ENCODE data around the gene FIGN.

The FIGN gene

GRCh38 chr2:163657281-163657656, 78.5 kb downstream of the FIGN start:
- DNase-seq (ENCODE audit: low spot score), result no peak
- no peak for TF ChIP-seq CTCF (IDR thresholded peaks at IDR 0.05; ENCODE audit: extremely low read depth, missing control alignments)

GRCh38 chr2:163656622-163657280, 79.1 kb downstream of the FIGN start:
- no peak for TF ChIP-seq CTCF (IDR thresholded peaks at IDR 0.05; ENCODE audit: extremely low read depth, missing control alignments)
- DNase-seq (ENCODE audit: low spot score), result no peak

GRCh38 chr2:163655667-163656066, 80.1 kb downstream of the FIGN start:
- no peak for TF ChIP-seq CTCF (IDR thresholded peaks at IDR 0.05; ENCODE audit: extremely low read depth, missing control alignments)

GRCh38 chr2:163652751-163653150, 83.1 kb downstream of the FIGN start:
- DNase-seq (ENCODE audit: low spot score), result no peak
- TF ChIP-seq CTCF (IDR thresholded peaks at IDR 0.05; ENCODE audit: extremely low read depth, missing control alignments), result no peak

More at GRCh38 chr2:163655667-163656066, 80.1 kb downstream of the FIGN start:
- no peak for DNase-seq (ENCODE audit: low spot score)

GRCh38 chr2:163649080-163649479, 86.7 kb downstream of the FIGN start:
- TF ChIP-seq CTCF (IDR thresholded peaks at IDR 0.05; ENCODE audit: extremely low read depth, missing control alignments), result no peak
- DNase-seq (ENCODE audit: low spot score), result no peak

- TF ChIP-seq CTCF (IDR thresholded peaks at IDR 0.05; ENCODE audit: extremely low read depth, missing control alignments), result no peak
- no peak for DNase-seq (ENCODE audit: low spot score)
These were observed 88.5 kb downstream of the FIGN start for GRCh38 chr2:163647300-163647699.

- no peak for TF ChIP-seq CTCF (IDR thresholded peaks at IDR 0.05; ENCODE audit: extremely low read depth, missing control alignments)
These were observed 89.1 kb downstream of the FIGN start for GRCh38 chr2:163646687-163647086.

More at GRCh38 chr2:163646687-163647086, 89.1 kb downstream of the FIGN start:
- no peak for DNase-seq (ENCODE audit: low spot score)
